Activated naive CD4-positive, alpha-beta T cell treated with anti-CD3 and anti-CD28 coated beads for 36 hours (primary cell): ENCODE results near the gene PRR5L. TPM values are rescaled to one million over a fixed set of nuclear protein-coding genes. Genes with fewer than 3 reads are reported as not detected.
A peak's percentile ranks its signal among the peaks of the same experiment; 100 is the strongest.

Experiments used
- CTCF ChIA-PET: fragments of 350-600 bp; sonication (Branson Sonifier 250); formaldehyde crosslinking; loops from one replicate; lab custom pipeline; 2021; ENCODE audit warnings: antibody characterized with exemption; lab: Charles Lee
- DNase-seq: peaks from one replicate; pipeline ENCODE4 v3.0.0-alpha.2; 2020
- H3K27ac Mint-ChIP-seq: one replicate; pipeline ENCODE4 v1.8.0; 2021; ENCODE audit warnings: mild to moderate bottlenecking, mixed read lengths
- H3K27me3 Mint-ChIP-seq: one replicate; pipeline ENCODE4 v1.8.0; 2021; ENCODE audit warnings: low read depth, mixed read lengths
- H3K36me3 Mint-ChIP-seq: one replicate; pipeline ENCODE4 v1.8.0; 2021; ENCODE audit warnings: low read depth, mixed read lengths
- H3K4me1 Mint-ChIP-seq: one replicate; pipeline ENCODE4 v1.8.0; 2021; ENCODE audit warnings: low read depth, mixed read lengths
- H3K4me3 Mint-ChIP-seq: one replicate; pipeline ENCODE4 v1.8.0; 2021; ENCODE audit warnings: mild to moderate bottlenecking, moderate library complexity, mixed read lengths
- H3K9me3 Mint-ChIP-seq: one replicate; pipeline ENCODE4 v1.8.0; 2021; ENCODE audit warnings: mixed read lengths
- intact Hi-C: fragments of 100-400 bp; cut with micrococcal nuclease; formaldehyde crosslinking; loops from one replicate; pipeline ENCODE4 v1.15.1; 2023
- total RNA-seq, 2 experiments: library from RNA; stranded (reverse); gene quantifications; one replicate each; pipeline ENCODE4 v1.2.3, GENCODE V29; 2021

Gene PRR5L
- total RNA-seq, 2 experiments from 2014 or later: 11.2 to 13.1 TPM

DNA sequence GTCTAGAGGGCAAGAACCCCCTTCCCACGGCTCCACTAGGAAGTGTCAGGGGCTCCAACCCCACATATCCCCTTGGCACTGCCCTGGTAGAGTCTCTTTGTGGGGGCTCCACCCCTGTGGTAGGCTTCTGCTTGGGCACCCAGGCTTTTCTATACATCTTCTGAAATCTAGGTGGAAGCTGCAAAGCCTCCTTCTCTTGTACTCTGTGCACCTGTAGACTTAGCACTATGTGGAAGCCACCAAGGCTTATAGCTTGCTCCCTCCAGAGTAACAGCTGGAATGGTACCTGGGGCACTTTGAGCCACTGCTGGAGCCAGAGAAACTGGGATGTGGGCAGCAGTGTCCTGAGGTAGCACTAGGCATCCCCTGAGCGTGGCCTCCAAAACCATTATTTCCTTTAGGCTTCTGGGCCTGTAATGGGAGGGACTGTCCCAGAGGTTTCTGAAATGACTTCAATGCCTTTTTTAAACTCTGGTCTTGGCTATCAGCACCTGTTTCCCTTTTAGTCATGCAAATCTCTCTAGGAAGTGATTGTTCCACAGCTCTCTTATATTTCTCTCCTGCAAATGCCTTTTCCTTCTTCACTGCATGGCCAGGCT is 145.6 kb downstream of the PRR5L start:
- peak; percentile 53 for DNase-seq
- H3K36me3 Mint-ChIP-seq: peaks cover 2% of the 10 kb centered on the region
- no peaks in the 10 kb centered on the region for H3K27me3 Mint-ChIP-seq
- no peak overlapping the region for H3K4me3 Mint-ChIP-seq
- H3K9me3 Mint-ChIP-seq: no peaks in the 10 kb centered on the region
- H3K4me1 Mint-ChIP-seq: peaks cover 12% of the 10 kb centered on the region
- CTCF ChIA-PET: interaction anchor here (0.6 to 2.3 kb wide), 4 partner anchors 8 to 293 kb away, joined by 3 to 9 read pairs (median 4); no protein-coding TSS in a partner anchor
- intact Hi-C loops: loop anchor here (1.0 to 2.0 kb wide), 3 partner anchors 21 to 65 kb away; no protein-coding TSS in a partner anchor
- no peak overlapping the region for H3K27ac Mint-ChIP-seq

DNA sequence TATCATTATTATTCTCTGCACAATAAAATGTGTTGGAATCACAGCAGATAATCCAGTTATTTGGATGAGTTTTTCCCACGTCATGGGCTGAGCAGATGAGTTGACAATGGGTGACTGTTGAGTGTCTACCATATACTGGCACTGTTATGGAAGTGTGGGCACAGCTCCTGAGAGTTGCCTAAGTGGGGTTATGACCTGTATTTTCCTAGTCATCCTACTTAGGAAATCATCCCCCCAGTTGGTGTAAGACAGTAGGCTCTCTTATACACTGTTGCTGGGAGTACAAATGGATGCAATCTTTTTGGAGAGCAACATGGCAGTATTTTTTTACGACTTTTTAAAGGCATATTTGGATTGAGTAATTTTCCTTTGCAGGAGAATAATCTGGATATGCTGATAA is 147.6 kb downstream of the PRR5L start:
- no peak for DNase-seq
- no peak overlapping the region for H3K4me3 Mint-ChIP-seq
- CTCF ChIA-PET: no interaction called here
- H3K36me3 Mint-ChIP-seq: peaks cover 2% of the 10 kb centered on the region
- no peaks in the 10 kb centered on the region for H3K9me3 Mint-ChIP-seq
- no peak overlapping the region for H3K27ac Mint-ChIP-seq
- intact Hi-C loops: loop anchor here (2.0 kb wide), 1 partner anchor 67 kb away; no protein-coding TSS in a partner anchor
- H3K27me3 Mint-ChIP-seq: no peaks in the 10 kb centered on the region
- H3K4me1 Mint-ChIP-seq: peaks cover 12% of the 10 kb centered on the region

DNA sequence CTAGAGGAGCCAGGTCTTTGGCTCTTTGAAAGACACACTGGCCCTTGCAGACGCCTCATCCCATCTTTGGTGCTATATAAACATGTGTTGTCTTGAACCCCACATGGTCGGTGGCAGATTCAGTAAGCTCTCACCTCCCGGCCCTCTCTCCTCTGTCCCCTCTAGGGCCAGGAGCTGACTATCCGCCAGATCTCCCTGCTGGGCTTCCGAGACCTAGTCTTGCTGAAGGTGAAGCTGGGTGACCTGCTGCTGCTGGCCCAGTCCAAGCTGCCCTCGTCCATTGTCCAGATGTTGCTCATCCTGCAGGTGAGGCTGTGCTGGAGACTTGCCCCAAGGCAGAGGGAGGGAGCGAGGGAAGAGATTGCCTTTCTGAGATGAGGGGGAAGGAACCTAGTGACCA is 150.0 kb downstream of the PRR5L start:
- intact Hi-C loops: no loop called here
- peaks cover 2% of the 10 kb centered on the region for H3K27me3 Mint-ChIP-seq
- CTCF ChIA-PET: no interaction called here
- H3K4me3 Mint-ChIP-seq: no peak overlapping the region
- H3K36me3 Mint-ChIP-seq: peaks cover 5% of the 10 kb centered on the region
- peaks cover 24% of the 10 kb centered on the region for H3K4me1 Mint-ChIP-seq
- no peak overlapping the region for H3K27ac Mint-ChIP-seq
- H3K9me3 Mint-ChIP-seq: no peaks in the 10 kb centered on the region
- DNase-seq: no peak

DNA sequence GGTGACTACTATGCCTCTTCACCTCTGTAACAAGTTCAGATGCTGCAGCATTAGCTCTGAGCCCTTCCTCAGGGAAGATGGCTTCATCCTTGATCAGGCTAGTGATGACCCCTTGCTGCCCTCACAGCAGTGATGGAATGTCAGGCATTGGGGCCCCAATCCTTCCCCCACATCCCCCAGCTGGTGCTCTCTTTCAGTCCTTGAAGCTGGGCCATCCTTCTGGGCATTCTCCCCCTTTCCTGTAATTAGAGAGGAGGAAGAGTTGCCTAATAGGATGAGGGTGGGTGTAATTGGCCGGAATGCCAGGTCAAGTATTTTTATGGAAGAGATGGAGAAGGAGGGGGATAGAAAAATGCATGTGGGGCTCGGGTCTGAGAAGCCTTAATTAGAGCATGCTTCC is 151.4 kb downstream of the PRR5L start:
- intact Hi-C loops: no loop called here
- no peak overlapping the region for H3K4me3 Mint-ChIP-seq
- H3K27me3 Mint-ChIP-seq: peaks cover 2% of the 10 kb centered on the region
- peaks cover 5% of the 10 kb centered on the region for H3K36me3 Mint-ChIP-seq
- H3K4me1 Mint-ChIP-seq: peaks cover 30% of the 10 kb centered on the region
- no peaks in the 10 kb centered on the region for H3K9me3 Mint-ChIP-seq
- CTCF ChIA-PET: no interaction called here
- no peak for DNase-seq
- H3K27ac Mint-ChIP-seq: no peak overlapping the region

DNA sequence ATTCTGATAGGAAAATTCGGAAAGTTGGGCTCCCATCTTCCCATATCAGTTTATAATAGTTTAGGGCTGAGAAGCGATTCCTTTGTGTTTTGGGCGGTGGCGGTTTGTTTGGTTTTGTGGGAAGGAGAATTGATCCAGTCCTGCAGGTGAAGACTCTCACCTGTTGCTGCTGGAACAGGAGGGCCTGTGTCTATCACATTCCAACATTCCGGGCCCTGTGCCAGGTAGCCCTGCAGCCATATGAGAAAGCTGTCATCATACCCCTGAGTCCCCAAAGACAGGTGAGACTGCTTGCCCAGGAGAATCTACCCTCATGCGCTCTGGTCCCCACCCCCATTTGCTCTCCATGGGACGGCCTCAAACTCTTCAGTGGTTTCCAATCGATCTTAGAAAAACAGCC is 151.9 kb downstream of the PRR5L start:
- H3K9me3 Mint-ChIP-seq: no peaks in the 10 kb centered on the region
- intact Hi-C loops: no loop called here
- peaks cover 2% of the 10 kb centered on the region for H3K27me3 Mint-ChIP-seq
- H3K4me3 Mint-ChIP-seq: no peak overlapping the region
- H3K4me1 Mint-ChIP-seq: peaks cover 32% of the 10 kb centered on the region
- H3K36me3 Mint-ChIP-seq: peaks cover 5% of the 10 kb centered on the region
- CTCF ChIA-PET: no interaction called here
- H3K27ac Mint-ChIP-seq: no peak overlapping the region
- DNase-seq: no peak

DNA sequence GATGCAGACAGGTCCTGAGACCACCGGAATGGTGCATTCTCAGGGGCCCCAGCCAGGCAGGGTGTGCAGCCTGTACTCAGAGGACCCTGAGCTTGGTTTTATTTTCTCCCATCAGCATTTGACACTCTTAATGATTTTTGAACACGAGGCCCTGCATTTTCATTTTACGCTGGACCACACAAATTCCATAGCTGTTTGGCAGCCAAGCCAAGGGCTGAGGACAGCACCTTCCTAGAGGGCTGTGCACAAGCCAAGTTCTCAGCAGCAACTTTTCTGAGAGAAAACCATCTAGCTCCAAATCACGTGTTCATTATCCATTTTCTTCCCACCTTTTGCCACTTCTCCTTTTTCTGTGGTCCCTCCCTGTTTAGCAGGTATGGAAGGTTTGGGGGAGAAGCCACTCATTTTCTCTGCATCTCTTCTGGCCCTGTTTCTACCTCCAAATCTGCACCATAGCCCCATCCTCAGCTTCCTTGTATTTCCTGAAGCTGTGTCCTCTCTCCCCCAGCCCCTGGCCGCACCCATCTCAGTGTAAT is 153.5 kb downstream of the PRR5L start:
- peaks cover 5% of the 10 kb centered on the region for H3K36me3 Mint-ChIP-seq
- intact Hi-C loops: no loop called here

DNA sequence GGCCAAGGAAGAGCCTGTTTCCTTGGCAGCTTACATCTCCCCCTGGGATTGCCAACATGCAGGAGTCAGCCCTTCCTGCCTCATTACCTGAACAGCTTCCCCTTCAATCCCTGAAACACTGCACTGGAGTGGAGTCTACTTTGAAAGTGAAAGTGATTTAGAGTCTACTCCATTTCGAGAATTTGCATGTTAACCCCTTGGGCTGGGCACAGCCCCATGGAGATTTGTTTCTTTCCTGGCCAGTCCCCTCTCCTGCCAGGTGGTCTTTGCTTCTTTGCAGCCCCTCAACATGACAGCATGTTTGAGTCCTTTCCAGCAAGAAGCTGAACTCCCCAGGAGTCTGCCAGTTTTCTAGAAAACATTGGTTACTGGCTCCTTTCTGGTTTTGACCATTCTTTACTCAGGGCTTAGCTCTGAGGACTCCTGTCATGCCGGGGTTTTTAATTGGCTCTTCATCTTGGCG is 154.1 kb downstream of the PRR5L start:
- H3K36me3 Mint-ChIP-seq: peaks cover 5% of the 10 kb centered on the region
- intact Hi-C loops: no loop called here
- H3K4me3 Mint-ChIP-seq: peak overlapping the region; percentile 19
- H3K4me1 Mint-ChIP-seq: peaks cover 34% of the 10 kb centered on the region
- no peak for DNase-seq
- H3K27ac Mint-ChIP-seq: no peak overlapping the region
- no peaks in the 10 kb centered on the region for H3K9me3 Mint-ChIP-seq
- H3K27me3 Mint-ChIP-seq: peaks cover 2% of the 10 kb centered on the region
- CTCF ChIA-PET: interaction anchor here (0.6 to 2.0 kb wide), 4 partner anchors 29 to 184 kb away, joined by 3 to 7 read pairs (median 4); no protein-coding TSS in a partner anchor

More for the DNA sequence above, 153.5 kb downstream of the PRR5L start:
- Mint-ChIP-seq H3K4me1 (peaks cover 34% of the 10 kb centered on the region), H3K27ac (no peak overlapping the region), H3K27me3 (peaks cover 2% of the 10 kb centered on the region), H3K4me3 (peak overlapping the region; percentile 19), H3K9me3 (no peaks in the 10 kb centered on the region)
- CTCF ChIA-PET: interaction anchor here (0.6 to 2.0 kb wide), 5 partner anchors 30 to 1209 kb away, joined by 3 to 7 read pairs (median 3); no protein-coding TSS in a partner anchor
- DNase-seq: no peak

DNA sequence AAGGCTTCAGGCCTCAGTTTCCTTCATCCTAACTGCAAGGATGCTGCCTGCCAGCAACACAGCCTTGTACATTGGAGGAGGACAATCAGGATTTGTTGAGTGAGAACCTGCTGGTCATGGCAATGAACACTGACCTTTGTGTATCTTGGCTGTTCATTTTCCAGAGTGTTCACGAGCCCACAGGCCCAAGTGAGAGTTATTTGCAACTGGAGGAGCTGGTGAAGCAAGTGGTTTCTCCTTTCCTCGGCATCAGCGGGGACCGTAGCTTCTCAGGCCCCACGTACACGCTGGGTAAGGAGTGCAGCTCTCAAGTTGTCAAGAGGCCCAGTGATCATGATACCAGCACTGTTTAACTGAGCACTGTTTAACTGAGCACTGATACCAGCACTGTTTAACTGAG is 155.0 kb downstream of the PRR5L start:
- Mint-ChIP-seq H3K27ac (no peak overlapping the region), H3K4me3 (no peak overlapping the region), H3K9me3 (no peaks in the 10 kb centered on the region), H3K36me3 (peaks cover 5% of the 10 kb centered on the region), H3K27me3 (peaks cover 2% of the 10 kb centered on the region), H3K4me1 (peaks cover 34% of the 10 kb centered on the region)
- no peak for DNase-seq
- CTCF ChIA-PET: no interaction called here
- intact Hi-C loops: no loop called here

DNA sequence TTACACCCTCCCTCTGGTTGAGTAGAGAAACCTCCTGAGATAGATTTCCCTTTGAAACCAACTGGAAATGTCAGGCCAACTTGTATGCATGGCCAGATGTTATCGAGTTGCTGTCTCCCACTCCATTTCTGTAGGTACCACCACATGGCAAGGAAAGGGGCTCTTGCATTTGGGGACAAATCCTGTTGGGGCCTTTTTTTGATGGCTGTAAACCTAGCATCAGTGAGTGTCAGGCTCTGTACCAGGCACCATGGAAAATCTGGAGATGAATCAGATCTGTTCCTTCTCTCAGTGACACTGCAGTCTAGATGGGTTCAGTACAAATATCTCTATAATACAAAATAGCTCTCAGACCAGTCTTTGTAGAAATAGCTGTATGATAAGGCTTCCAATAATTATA is 155.6 kb downstream of the PRR5L start:
- H3K4me1 Mint-ChIP-seq: peaks cover 34% of the 10 kb centered on the region
- peaks cover 2% of the 10 kb centered on the region for H3K27me3 Mint-ChIP-seq
- H3K9me3 Mint-ChIP-seq: no peaks in the 10 kb centered on the region
- CTCF ChIA-PET: interaction anchor here (0.7 to 2.1 kb wide), 5 partner anchors 11 to 99 kb away, joined by 3 to 9 read pairs (median 3); no protein-coding TSS in a partner anchor
- intact Hi-C loops: no loop called here
- H3K4me3 Mint-ChIP-seq: no peak overlapping the region
- DNase-seq: no peak
- H3K36me3 Mint-ChIP-seq: peaks cover 5% of the 10 kb centered on the region
- no peak overlapping the region for H3K27ac Mint-ChIP-seq

DNA sequence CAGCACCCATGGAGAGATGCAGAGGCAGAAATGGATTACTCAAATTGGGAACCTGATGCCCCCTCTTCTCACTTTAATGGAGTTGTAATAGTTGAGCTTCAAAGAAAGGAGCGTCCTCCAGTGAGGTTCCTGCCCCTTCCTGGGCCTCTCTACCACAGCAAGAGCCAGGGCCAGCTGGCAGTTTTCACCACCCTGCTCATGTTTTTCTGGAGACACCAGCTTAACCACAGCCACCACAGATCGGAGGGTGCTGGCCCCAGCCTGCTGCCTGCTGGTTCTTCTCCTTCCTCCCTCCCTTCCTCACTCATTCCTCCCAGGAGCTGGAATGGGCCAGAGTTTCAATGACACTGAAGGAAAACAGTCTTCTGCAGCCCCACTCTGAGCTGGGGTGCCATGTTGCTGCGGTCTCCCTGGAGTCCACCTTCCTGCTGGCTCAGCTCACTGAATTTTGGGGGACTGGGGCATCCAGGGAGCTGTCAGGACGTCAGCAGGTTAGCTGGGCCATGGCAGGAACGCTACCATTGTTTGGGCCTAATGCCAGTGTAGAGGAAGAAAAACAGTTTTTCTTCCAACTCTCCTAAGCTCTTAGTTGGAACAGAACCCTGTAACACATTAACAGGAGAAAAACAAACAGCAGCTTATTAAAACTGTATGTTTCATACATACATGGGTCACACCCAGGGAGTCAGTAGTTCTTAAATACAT is 156.3 kb downstream of the PRR5L start:
- DNase-seq: peak; percentile 39
- H3K4me3 Mint-ChIP-seq: no peak overlapping the region
- H3K4me1 Mint-ChIP-seq: peaks cover 34% of the 10 kb centered on the region
- CTCF ChIA-PET: interaction anchor here (0.6 to 2.1 kb wide), 7 partner anchors 12 to 99 kb away, joined by 3 to 9 read pairs (median 3); no protein-coding TSS in a partner anchor
- H3K36me3 Mint-ChIP-seq: peaks cover 5% of the 10 kb centered on the region
- intact Hi-C loops: no loop called here
- no peaks in the 10 kb centered on the region for H3K9me3 Mint-ChIP-seq
- H3K27me3 Mint-ChIP-seq: peaks cover 2% of the 10 kb centered on the region
- no peak overlapping the region for H3K27ac Mint-ChIP-seq

DNA sequence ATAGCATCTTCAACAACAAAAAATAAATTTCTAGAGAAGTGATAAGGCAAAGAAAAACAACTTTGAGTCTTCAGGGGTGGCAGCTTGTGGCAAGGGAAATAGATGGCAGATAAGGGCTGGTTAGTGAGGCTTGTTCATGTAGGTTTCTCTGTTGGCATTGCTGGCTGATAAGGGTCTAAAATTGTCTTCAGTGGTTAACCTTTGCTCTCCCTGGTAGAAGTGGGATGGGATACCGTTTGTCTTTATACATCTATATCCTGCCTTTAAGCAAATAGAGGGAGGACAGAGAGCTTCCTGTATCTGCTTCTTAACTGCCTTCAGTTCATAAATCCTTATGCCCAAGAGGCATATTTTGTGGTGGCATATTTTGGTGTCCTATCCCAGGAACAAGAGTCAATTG is 156.9 kb downstream of the PRR5L start:
- no peak for DNase-seq
- no peak overlapping the region for H3K4me3 Mint-ChIP-seq
- H3K4me1 Mint-ChIP-seq: peaks cover 34% of the 10 kb centered on the region

DNA sequence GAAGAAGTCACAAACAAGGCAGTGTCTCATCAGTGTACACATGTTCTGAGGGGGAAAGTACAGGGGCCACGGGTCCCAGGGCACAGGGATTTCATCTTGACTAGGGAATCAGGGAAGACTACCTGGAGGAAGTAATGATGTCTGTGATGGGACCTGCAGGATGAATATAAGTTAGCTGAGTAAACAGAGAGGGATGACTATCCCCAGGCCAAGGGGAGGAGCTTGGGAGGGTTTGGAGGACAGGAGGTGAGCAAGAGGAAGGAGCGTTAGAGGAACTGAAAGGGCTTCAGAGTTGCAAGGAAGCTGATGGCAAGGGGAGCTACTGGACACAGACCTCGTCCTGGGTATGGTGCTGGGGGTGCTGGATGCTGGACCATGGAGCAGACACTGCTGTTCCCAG is 157.6 kb downstream of the PRR5L start:
- H3K4me3 Mint-ChIP-seq: no peak overlapping the region
- intact Hi-C loops: no loop called here
- H3K27ac Mint-ChIP-seq: no peak overlapping the region
- peaks cover 34% of the 10 kb centered on the region for H3K4me1 Mint-ChIP-seq
- DNase-seq: no peak
- H3K36me3 Mint-ChIP-seq: peaks cover 5% of the 10 kb centered on the region
- CTCF ChIA-PET: interaction anchor here (0.5 to 2.1 kb wide), 3 partner anchors 25 to 726 kb away, joined by 3 to 9 read pairs (median 5); no protein-coding TSS in a partner anchor
- no peaks in the 10 kb centered on the region for H3K9me3 Mint-ChIP-seq
- H3K27me3 Mint-ChIP-seq: peaks cover 2% of the 10 kb centered on the region

More for the DNA sequence above, 156.9 kb downstream of the PRR5L start:
- Mint-ChIP-seq H3K36me3 (peaks cover 5% of the 10 kb centered on the region), H3K9me3 (no peaks in the 10 kb centered on the region), H3K27ac (no peak overlapping the region), H3K27me3 (peaks cover 2% of the 10 kb centered on the region)
- CTCF ChIA-PET: interaction anchor here (1.0 to 2.1 kb wide), 3 partner anchors 26 to 100 kb away, joined by 3 to 9 read pairs (median 5); no protein-coding TSS in a partner anchor
- intact Hi-C loops: no loop called here
